Mesendoderm (in vitro differentiated cells): ENCODE results near the gene AGXT.

ENCODE experiments used
- DNase-seq: peaks from one replicate; pipeline ENCODE4 v3.0.0; 2013
- H2AK5ac ChIP-seq: 2 replicates; pipeline ENCODE4 v1.6.1; 2013; ENCODE audit warnings: low read length, inconsistent platforms
- H2BK120ac ChIP-seq: 2 replicates; pipeline ENCODE4 v1.6.1; 2013; ENCODE audit warnings: low read depth, mild to moderate bottlenecking, low read length, moderate library complexity, mixed read lengths
- H2BK15ac ChIP-seq: replicated peaks from 2 replicates; pipeline ENCODE4 v1.6.1; 2013; ENCODE audit warnings: low read depth, mild to moderate bottlenecking, moderate library complexity
- H2BK5ac ChIP-seq: 2 replicates; pipeline ENCODE4 v1.6.1; 2013; ENCODE audit warnings: low read length, inconsistent platforms
- H3K18ac ChIP-seq: 2 replicates; pipeline ENCODE4 v1.6.1; 2013; ENCODE audit warnings: mild to moderate bottlenecking, low read length, mixed read lengths
- H3K23ac ChIP-seq: one replicate; pipeline ENCODE4 v1.6.1; 2013; ENCODE audit warnings: low read length
- H3K27ac ChIP-seq: 2 replicates; pipeline ENCODE4 v1.5.1; 2013; ENCODE audit warnings: low read depth, mild to moderate bottlenecking, inconsistent platforms, low read length, moderate library complexity
- H3K27me3 ChIP-seq: 2 replicates; pipeline ENCODE4 v1.6.1; 2013; ENCODE audit warnings: low read length, control low read depth, mild to moderate bottlenecking, inconsistent platforms; ENCODE audit not compliant: insufficient read depth, poor library complexity
- H3K36me3 ChIP-seq: 2 replicates; pipeline ENCODE4 v1.6.1; 2013; ENCODE audit warnings: low read length, inconsistent platforms; ENCODE audit not compliant: control insufficient read depth, insufficient read depth
- H3K4ac ChIP-seq: one replicate; pipeline ENCODE4 v1.6.1; 2013; ENCODE audit warnings: low read depth, mild to moderate bottlenecking, low read length, moderate library complexity
- H3K4me1 ChIP-seq: 2 replicates; pipeline ENCODE4 v1.6.1; 2013; ENCODE audit warnings: low read depth, low read length, inconsistent platforms; ENCODE audit not compliant: control insufficient read depth
- H3K4me2 ChIP-seq: 2 replicates; pipeline ENCODE4 v1.6.1; 2013; ENCODE audit warnings: low read length
- H3K4me3 ChIP-seq: 2 replicates; pipeline ENCODE4 v1.5.1; 2013; ENCODE audit warnings: mild to moderate bottlenecking, low read length
- H3K56ac ChIP-seq: one replicate; pipeline ENCODE4 v1.6.1; 2013; ENCODE audit warnings: low read length
- H3K79me1 ChIP-seq: 2 replicates; pipeline ENCODE4 v1.6.1; 2013; ENCODE audit warnings: low read length, inconsistent platforms
- H3K79me2 ChIP-seq: 2 replicates; pipeline ENCODE4 v1.6.1; 2013; ENCODE audit warnings: mild to moderate bottlenecking, low read length; ENCODE audit not compliant: control insufficient read depth, insufficient read depth
- H3K9ac ChIP-seq: 2 replicates; pipeline ENCODE4 v1.6.1; 2013; ENCODE audit warnings: low read length, inconsistent platforms
- H4K5ac ChIP-seq: one replicate; pipeline ENCODE4 v1.6.1; 2013; ENCODE audit warnings: low read length
- H4K8ac ChIP-seq: one replicate; pipeline ENCODE4 v1.6.1; 2013; ENCODE audit warnings: low read depth, mild to moderate bottlenecking, control low read depth, low read length, moderate library complexity
- WGBS: extraction: QIAGEN DNeasy Blood & Tissue Kit; methylation state at CpG from one replicate; pipeline ENCODE4 v1.1.7; 2013; ENCODE audit warnings: low lambda C conversion rate, missing lambda C conversion rate; ENCODE audit not compliant: insufficient coverage; ENCODE audit errors: extremely low coverage; 5-methylcytosine and 5-hydroxymethylcytosine counted together

AGXT gene

GRCh38 chr2:240884745-240885144 lies 16.1 kb downstream of the AGXT start:
- no peak overlapping the region for H2BK120ac ChIP-seq
- no peak overlapping the region for H4K8ac ChIP-seq
- H3K4me3 ChIP-seq: no peak overlapping the region
- no peaks in the 10 kb centered on the region for H3K27me3 ChIP-seq
- no peak overlapping the region for H3K18ac ChIP-seq
- H2BK5ac ChIP-seq: no peak overlapping the region
- no peak overlapping the region for H3K4ac ChIP-seq
- H3K9ac ChIP-seq: no peak overlapping the region
- H3K36me3 ChIP-seq: no peaks in the 10 kb centered on the region
- no peak overlapping the region for H3K23ac ChIP-seq
- H3K79me2 ChIP-seq: no peaks in the 10 kb centered on the region
- H3K56ac ChIP-seq: no peak overlapping the region
- no peaks in the 10 kb centered on the region for H3K79me1 ChIP-seq
- no peak overlapping the region for H2BK15ac ChIP-seq
- H3K27ac ChIP-seq: no peak overlapping the region
- H2AK5ac ChIP-seq: no peak overlapping the region
- no peak overlapping the region for H3K4me2 ChIP-seq
- WGBS: no CpG with 5 or more reads among the region's 3 CpGs
- no peaks in the 10 kb centered on the region for H3K4me1 ChIP-seq
- no peak for DNase-seq
- no peak overlapping the region for H4K5ac ChIP-seq

GRCh38 chr2:240885566-240885965 lies 16.9 kb downstream of the AGXT start:
- Histone ChIP-seq H3K23ac (no peak overlapping the region), H3K79me2 (no peaks in the 10 kb centered on the region), H3K27me3 (no peaks in the 10 kb centered on the region), H3K56ac (no peak overlapping the region), H3K4ac (no peak overlapping the region), H4K5ac (no peak overlapping the region), H3K36me3 (no peaks in the 10 kb centered on the region), H3K4me3 (no peak overlapping the region), H3K27ac (no peak overlapping the region), H3K9ac (no peak overlapping the region), H3K79me1 (no peaks in the 10 kb centered on the region), H2BK5ac (no peak overlapping the region), H2AK5ac (no peak overlapping the region), H2BK15ac (no peak overlapping the region), H2BK120ac (no peak overlapping the region), H4K8ac (no peak overlapping the region), H3K18ac (no peak overlapping the region), H3K4me2 (no peak overlapping the region), H3K4me1 (no peaks in the 10 kb centered on the region)
- DNase-seq: no peak
- no CpG with 5 or more reads among the region's 1 CpG for WGBS

GRCh38 chr2:240886023-240886565 lies 17.5 kb downstream of the AGXT start:
- no peak overlapping the region for H3K18ac ChIP-seq
- no peaks in the 10 kb centered on the region for H3K79me2 ChIP-seq
- no peak overlapping the region for H4K5ac ChIP-seq
- H2BK15ac ChIP-seq: no peak overlapping the region
- H3K4me1 ChIP-seq: no peaks in the 10 kb centered on the region
- no peak overlapping the region for H3K4ac ChIP-seq
- H4K8ac ChIP-seq: no peak overlapping the region
- no peak overlapping the region for H3K23ac ChIP-seq
- no peaks in the 10 kb centered on the region for H3K27me3 ChIP-seq
- H2BK120ac ChIP-seq: no peak overlapping the region
- no peak overlapping the region for H3K56ac ChIP-seq
- H3K9ac ChIP-seq: no peak overlapping the region
- H3K27ac ChIP-seq: no peak overlapping the region
- H2AK5ac ChIP-seq: no peak overlapping the region
- H3K4me3 ChIP-seq: no peak overlapping the region
- no peaks in the 10 kb centered on the region for H3K36me3 ChIP-seq
- no peak overlapping the region for H2BK5ac ChIP-seq
- DNase-seq: no peak
- WGBS: no CpG with 5 or more reads among the region's 5 CpGs
- no peaks in the 10 kb centered on the region for H3K79me1 ChIP-seq
- H3K4me2 ChIP-seq: no peak overlapping the region

GRCh38 chr2:240886678-240887609 lies 18.3 kb downstream of the AGXT start:
- DNase-seq: no peak
- H4K8ac ChIP-seq: no peak overlapping the region
- WGBS: no CpG with 5 or more reads among the region's 18 CpGs
- H3K79me1 ChIP-seq: no peaks in the 10 kb centered on the region
- no peak overlapping the region for H3K4ac ChIP-seq
- no peaks in the 10 kb centered on the region for H3K36me3 ChIP-seq
- no peaks in the 10 kb centered on the region for H3K4me1 ChIP-seq
- H2BK120ac ChIP-seq: no peak overlapping the region
- H3K56ac ChIP-seq: no peak overlapping the region
- H3K27me3 ChIP-seq: no peaks in the 10 kb centered on the region
- H3K4me2 ChIP-seq: no peak overlapping the region
- H4K5ac ChIP-seq: no peak overlapping the region
- no peaks in the 10 kb centered on the region for H3K79me2 ChIP-seq
- H3K9ac ChIP-seq: no peak overlapping the region
- H2BK5ac ChIP-seq: no peak overlapping the region
- no peak overlapping the region for H3K4me3 ChIP-seq
- no peak overlapping the region for H2BK15ac ChIP-seq
- H3K27ac ChIP-seq: no peak overlapping the region
- H3K23ac ChIP-seq: no peak overlapping the region
- no peak overlapping the region for H2AK5ac ChIP-seq
- no peak overlapping the region for H3K18ac ChIP-seq

- DNase-seq: no peak
- H3K4ac ChIP-seq: no peak overlapping the region
- H3K9ac ChIP-seq: no peak overlapping the region
- H3K18ac ChIP-seq: no peak overlapping the region
- no peaks in the 10 kb centered on the region for H3K4me1 ChIP-seq
- H3K56ac ChIP-seq: no peak overlapping the region
- no peak overlapping the region for H3K27ac ChIP-seq
- no peak overlapping the region for H3K4me3 ChIP-seq
- H3K4me2 ChIP-seq: no peak overlapping the region
- H2BK15ac ChIP-seq: no peak overlapping the region
- H3K79me1 ChIP-seq: no peaks in the 10 kb centered on the region
- WGBS: no CpG with 5 or more reads among the region's 4 CpGs
- no peaks in the 10 kb centered on the region for H3K27me3 ChIP-seq
- H3K79me2 ChIP-seq: no peaks in the 10 kb centered on the region
- H4K5ac ChIP-seq: no peak overlapping the region
- H3K23ac ChIP-seq: no peak overlapping the region
- no peak overlapping the region for H4K8ac ChIP-seq
- no peaks in the 10 kb centered on the region for H3K36me3 ChIP-seq
- no peak overlapping the region for H2AK5ac ChIP-seq
- H2BK120ac ChIP-seq: no peak overlapping the region
- no peak overlapping the region for H2BK5ac ChIP-seq
Observed at GRCh38 chr2:240887631-240888030, 19.0 kb downstream of the AGXT start.
